ENCODE results near the gene C1R. TPM values are rescaled to one million over a fixed set of nuclear protein-coding genes. Genes with fewer than 3 reads are reported as not detected.

Gene C1R
- total and polyA plus RNA-seq, 2 of the 8 experiments (the other 6 are each of a cell fraction or from before 2014, with no cell fraction given), result 6.9 to 16.3 TPM

GRCh38 chr12:7131502-7131866 lies 39.2 kb upstream of the C1R start:
- H3K23ac ChIP-seq (ENCODE audit: insufficient read length), result no peak overlapping the region
- H3K79me1 ChIP-seq (ENCODE audit: low read depth, low read length), result peaks cover 2% of the 10 kb centered on the region; the same call in 1 of the 2 replicates
- no peak overlapping the region for H3K56ac ChIP-seq (replicated peaks; ENCODE audit: insufficient read length, low read depth, low read length)
- H3K36me3 ChIP-seq (ENCODE audit: control insufficient read depth in 2 of 4, insufficient read depth in 4 of 4, low read length in 3 of 4), result peaks cover 4 to 13% (median 6%) of the 10 kb centered on the region in 4 experiments; a peak in 6 of 8 replicates
- H2AFZ ChIP-seq (ENCODE audit: low read length), result no peak overlapping the region
- H3K23me2 ChIP-seq (ENCODE audit: low read depth, low read length), result peaks cover 19% of the 10 kb centered on the region
- no peak overlapping the region for H4K5ac ChIP-seq (ENCODE audit: insufficient read length, low read depth, low read length)
- 32% methylated on average over 6 of the region's 7 CpGs; no CpG with 5 or more reads in 1 of the 2 experiments for WGBS, 2 experiments (ENCODE audit: extremely low coverage in 1 of 2, insufficient coverage in 1 of 2, insufficient read length in 1 of 2, insufficient replicate concordance in 2 of 2, low coverage in 1 of 2, low lambda C conversion rate in 2 of 2, missing lambda C conversion rate in 1 of 2)
- H2BK5ac ChIP-seq (ENCODE audit: low read depth, low read length), result 0 out of 2 replicates have a peak overlapping the region, but pooled peaks have one; percentile 24
- ChIA-PET CTCF (ENCODE audit: partially characterized antibody) (interaction anchor here (0.6 to 1.8 kb wide), 8 partner anchors 8 to 113 kb away, joined by 3 to 8 read pairs (median 4); partner anchors contain the start of gene LPCAT3), POLR2A (ENCODE audit: partially characterized antibody) (interaction anchor here (1.8 to 3.4 kb wide), 4 partner anchors 13 to 187 kb away, joined by 7 to 21 read pairs (median 10); partner anchors contain the start of genes C12orf57 and RNU7-1)
- DNase-seq (ENCODE audit: low read depth in 1 of 2, low spot score in 2 of 2), result no peak
- H3K9ac ChIP-seq (replicated peaks in 1 of 4; ENCODE audit: extremely low read depth in 1 of 4, low read depth in 3 of 4, low read length in 3 of 4), result no peak overlapping the region
- peaks cover 0 to 18% (median 7%) of the 10 kb centered on the region in 4 experiments; a peak in 6 of 7 replicates for H3K4me1 ChIP-seq (replicated peaks in 1 of 4; ENCODE audit: control insufficient read depth in 3 of 4, insufficient read depth in 4 of 4, low read length in 3 of 4)
- H3K4me2 ChIP-seq (ENCODE audit: insufficient read depth in 1 of 2, low read depth in 2 of 2, low read length in 2 of 2), result peak overlapping the region; percentile 90 to 100
- H4K8ac ChIP-seq (ENCODE audit: extremely low read depth, insufficient read depth, low read length), result no peak overlapping the region
- no peak overlapping the region for H3K14ac ChIP-seq (ENCODE audit: insufficient read length)
- no peak overlapping the region for H3K4ac ChIP-seq (replicated peaks; ENCODE audit: insufficient read length, low read depth, low read length)
- H2BK12ac ChIP-seq (ENCODE audit: low read depth, low read length), result peak overlapping the region; percentile 43; the same call in 1 of the 2 replicates
- H2BK120ac ChIP-seq (replicated peaks; ENCODE audit: low read depth, low read length), result no peak overlapping the region
- TF ChIP-seq MAFK (IDR thresholded peaks at IDR 0.05; ENCODE audit: low read depth, low read length) (no peak), ATF2 (IDR thresholded peaks at IDR 0.05; ENCODE audit: low read length) (no peak), TCF12 (IDR thresholded peaks at IDR 0.05; ENCODE audit: low read depth, low read length) (no peak), EGR1 (IDR thresholded peaks at IDR 0.05; ENCODE audit: borderline replicate concordance, low read depth, low read length) (no peak), CTBP2 (IDR thresholded peaks at IDR 0.05; ENCODE audit: borderline replicate concordance, insufficient read depth, insufficient read length, low read length) (no peak), CBX5 (IDR thresholded peaks at IDR 0.05; ENCODE audit: low read depth, low read length) (no peak), CHD2 (IDR thresholded peaks at IDR 0.05; ENCODE audit: low read length) (no peak)
- TF ChIP-seq, protein P1, sequence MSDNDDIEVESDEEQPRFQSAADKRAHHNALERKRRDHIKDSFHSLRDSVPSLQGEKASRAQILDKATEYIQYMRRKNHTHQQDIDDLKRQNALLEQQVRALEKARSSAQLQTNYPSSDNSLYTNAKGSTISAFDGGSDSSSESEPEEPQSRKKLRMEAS (IDR thresholded peaks at IDR 0.05), result no peak
- no peak overlapping the region for H2BK20ac ChIP-seq (ENCODE audit: low read length)
- FAIRE-seq, result no peak
- H3K18ac ChIP-seq (ENCODE audit: extremely low read depth, low read length), result no peak overlapping the region
- no peak overlapping the region for H4K91ac ChIP-seq (replicated peaks; ENCODE audit: insufficient read length, low read length)
- no peaks in the 10 kb centered on the region for H3K79me2 ChIP-seq (ENCODE audit: control insufficient read depth in 1 of 2, insufficient read depth in 2 of 2, low read length in 2 of 2)
- H3K27me3 ChIP-seq (replicated peaks in 1 of 4; ENCODE audit: control insufficient read depth in 3 of 4, extremely low read depth in 1 of 4, insufficient read depth in 3 of 4, low read length in 3 of 4), result peaks cover 0 to 9% (median 5%) of the 10 kb centered on the region in 4 experiments; a peak in 5 of 7 replicates
- H3K4me3 ChIP-seq (ENCODE audit: extremely low read depth in 1 of 4, insufficient read depth in 2 of 4, low read depth in 3 of 4, low read length in 4 of 4), result peak overlapping the region; percentile 68 to 82 (median 74); a peak in 7 of 8 replicates
- H2BK15ac ChIP-seq (ENCODE audit: low read length), result peak overlapping the region; percentile 82
- no peak overlapping the region for H3K27ac ChIP-seq (ENCODE audit: low read depth, low read length)
- peaks cover 0 to 3% of the 10 kb centered on the region in 2 experiments for H4K20me1 ChIP-seq (replicated peaks in 1 of 2; ENCODE audit: control insufficient read depth in 1 of 2, insufficient read depth in 2 of 2, low read length in 2 of 2)
- H3K9me3 ChIP-seq (ENCODE audit: insufficient read depth in 2 of 2, low read depth in 1 of 2, low read length in 1 of 2), result no peaks in the 10 kb centered on the region
- H2AK5ac ChIP-seq (ENCODE audit: low read depth, low read length), result peak overlapping the region; percentile 25; the same call in 1 of the 2 replicates
